ENCODE data around the gene CHST11.

CHST11 gene

DNA sequence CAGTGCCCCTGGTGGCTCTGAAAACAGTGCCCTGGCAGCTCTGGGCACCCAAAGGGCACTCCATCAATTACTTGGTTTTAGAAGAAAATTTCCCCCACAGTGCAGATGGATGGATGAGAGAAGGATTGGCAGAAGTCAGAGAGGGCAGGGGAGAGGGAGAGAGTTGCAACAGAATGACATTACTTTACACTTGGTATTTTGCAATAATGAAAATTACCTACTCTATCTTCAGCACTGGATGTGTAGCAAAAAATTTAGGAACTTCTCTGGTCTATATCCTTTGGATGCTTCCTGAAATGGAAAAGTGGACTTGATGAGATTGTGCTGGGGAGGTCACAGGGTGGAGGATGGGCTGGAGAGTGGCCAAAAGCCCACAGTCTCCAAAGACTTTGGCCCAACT lies 193.2 kb downstream of the CHST11 start:
- TF ChIP-seq, protein P1, sequence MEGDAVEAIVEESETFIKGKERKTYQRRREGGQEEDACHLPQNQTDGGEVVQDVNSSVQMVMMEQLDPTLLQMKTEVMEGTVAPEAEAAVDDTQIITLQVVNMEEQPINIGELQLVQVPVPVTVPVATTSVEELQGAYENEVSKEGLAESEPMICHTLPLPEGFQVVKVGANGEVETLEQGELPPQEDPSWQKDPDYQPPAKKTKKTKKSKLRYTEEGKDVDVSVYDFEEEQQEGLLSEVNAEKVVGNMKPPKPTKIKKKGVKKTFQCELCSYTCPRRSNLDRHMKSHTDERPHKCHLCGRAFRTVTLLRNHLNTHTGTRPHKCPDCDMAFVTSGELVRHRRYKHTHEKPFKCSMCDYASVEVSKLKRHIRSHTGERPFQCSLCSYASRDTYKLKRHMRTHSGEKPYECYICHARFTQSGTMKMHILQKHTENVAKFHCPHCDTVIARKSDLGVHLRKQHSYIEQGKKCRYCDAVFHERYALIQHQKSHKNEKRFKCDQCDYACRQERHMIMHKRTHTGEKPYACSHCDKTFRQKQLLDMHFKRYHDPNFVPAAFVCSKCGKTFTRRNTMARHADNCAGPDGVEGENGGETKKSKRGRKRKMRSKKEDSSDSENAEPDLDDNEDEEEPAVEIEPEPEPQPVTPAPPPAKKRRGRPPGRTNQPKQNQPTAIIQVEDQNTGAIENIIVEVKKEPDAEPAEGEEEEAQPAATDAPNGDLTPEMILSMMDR (IDR thresholded peaks at IDR 0.05), result no peak

DNA sequence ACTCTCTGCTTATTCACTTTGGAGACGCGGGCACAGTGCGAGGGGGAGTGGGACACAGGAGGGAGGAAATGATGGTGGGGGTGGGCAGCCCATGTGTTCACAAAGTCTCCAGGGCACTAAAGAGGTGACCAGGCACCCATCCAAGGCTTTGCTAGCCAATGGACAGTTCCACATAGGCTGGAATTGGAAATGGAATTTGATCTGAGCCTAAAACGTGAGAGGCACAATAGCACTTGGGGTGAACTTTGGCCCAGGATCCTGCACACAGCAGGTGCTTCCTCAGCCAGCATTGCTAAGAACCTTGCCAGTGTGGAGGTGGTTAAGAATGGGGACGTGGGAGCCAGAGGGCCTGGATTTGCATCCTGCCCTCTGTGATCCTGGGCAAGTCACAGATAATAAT lies 193.8 kb downstream of the CHST11 start:
- TF ChIP-seq, protein P1 (IDR thresholded peaks at IDR 0.05), result no peak

DNA sequence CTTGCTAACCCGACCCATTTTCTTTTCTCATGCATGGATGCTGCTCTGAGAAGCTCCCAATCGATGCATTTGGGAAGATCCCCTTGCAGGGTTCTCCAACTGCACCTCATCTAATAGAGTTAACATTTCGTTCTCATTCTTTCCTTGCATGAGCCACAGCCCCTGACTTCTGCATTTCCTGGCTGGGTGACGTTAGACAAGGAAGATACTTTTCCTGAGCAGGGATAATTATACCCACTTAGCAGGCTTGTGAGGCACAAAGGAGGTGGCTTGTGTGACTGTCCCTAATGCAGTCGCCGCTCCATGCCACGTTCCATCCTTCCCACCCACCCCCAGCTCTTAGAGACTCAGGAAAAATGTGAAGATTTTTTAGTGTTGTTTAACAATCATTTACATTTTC lies 195.1 kb downstream of the CHST11 start:
- TF ChIP-seq, protein P1 (IDR thresholded peaks at IDR 0.05), result no peak

DNA sequence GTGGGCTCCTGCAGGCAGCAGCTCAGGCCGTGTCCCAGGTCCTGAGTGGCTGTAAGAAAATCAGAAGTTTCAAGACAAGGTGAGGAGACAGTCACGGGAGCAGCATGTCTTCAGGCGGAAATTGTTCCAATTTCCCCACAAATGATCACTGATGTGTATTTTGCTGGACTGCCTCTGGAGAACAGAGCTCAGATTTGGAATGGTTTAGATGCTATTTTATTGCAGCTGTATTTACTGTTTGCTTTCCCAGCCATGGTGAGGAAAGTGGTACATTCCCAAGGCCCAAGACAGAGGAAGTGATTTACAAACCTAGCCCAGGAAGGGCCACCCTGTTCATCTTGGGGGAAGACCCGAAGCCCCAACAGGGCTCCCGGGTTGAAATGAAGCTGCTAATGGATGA lies 195.6 kb downstream of the CHST11 start:
- TF ChIP-seq, protein P1 (IDR thresholded peaks at IDR 0.05), result no peak

DNA sequence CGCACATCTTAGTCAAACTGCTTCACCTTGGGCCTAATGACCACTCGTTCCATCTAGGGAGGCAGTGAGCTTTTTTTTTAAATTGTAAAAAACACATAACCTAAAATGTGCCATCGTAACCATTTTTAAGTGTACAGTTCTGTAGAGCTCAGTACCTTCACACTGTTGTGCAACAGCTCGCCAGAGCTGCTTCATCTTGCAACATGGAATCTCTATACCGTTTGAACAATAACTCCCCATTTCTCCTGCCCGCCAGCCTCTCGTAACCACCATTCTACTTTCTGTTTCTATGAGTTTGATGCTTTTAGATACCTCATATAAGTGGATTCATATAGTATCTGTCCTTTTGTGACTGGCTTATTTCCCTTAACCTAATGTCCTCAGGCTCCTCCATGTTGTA lies 196.2 kb downstream of the CHST11 start:
- TF ChIP-seq, protein P1 (IDR thresholded peaks at IDR 0.05), result no peak

DNA sequence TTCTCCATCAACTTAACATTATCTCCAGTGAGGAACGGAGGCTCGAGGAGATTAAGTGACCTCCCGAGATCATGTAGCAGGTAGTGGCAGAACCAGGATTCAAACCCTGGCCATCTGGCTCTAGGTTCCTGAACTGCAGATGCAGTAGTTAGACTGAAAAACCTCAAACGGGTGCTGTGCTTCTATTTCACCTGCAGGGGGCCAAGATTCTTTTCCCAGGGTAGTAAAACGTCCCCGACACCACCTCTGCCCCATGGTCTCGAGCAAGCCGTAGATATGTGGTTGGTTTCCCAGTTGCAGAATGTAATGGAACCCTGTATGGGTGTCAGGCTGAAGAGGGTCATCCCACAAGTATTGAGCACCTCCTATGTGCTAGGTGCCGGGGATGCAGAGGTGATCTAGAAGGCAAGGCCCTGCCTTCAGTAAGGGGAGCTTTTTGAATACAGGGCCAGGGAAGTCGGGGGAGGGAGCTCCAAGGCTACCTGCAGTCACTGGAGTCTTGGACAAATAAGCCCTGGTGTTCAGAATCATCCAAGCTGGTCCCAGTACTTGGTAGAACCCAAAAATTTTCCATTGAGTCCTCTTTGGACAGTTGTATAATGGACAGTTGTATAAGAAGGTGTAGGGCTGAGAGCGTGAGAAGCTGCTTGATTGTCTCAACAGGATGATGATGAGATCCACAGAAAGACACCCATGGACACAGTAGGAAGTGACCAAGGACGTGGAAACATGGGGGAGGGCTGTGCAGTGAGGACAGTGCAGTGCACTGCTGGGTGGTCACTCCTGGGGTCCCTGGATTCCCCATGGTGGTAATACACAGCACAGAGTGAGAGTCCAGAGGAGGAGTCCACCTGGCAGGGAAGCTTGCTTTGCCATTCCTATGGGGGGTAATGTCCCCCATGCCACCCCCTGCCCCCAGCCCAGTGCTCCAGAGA lies 197.2 kb downstream of the CHST11 start:
- TF ChIP-seq, protein P1 (IDR thresholded peaks at IDR 0.05), result peak; percentile 28; the same call in 1 of the 2 replicates

DNA sequence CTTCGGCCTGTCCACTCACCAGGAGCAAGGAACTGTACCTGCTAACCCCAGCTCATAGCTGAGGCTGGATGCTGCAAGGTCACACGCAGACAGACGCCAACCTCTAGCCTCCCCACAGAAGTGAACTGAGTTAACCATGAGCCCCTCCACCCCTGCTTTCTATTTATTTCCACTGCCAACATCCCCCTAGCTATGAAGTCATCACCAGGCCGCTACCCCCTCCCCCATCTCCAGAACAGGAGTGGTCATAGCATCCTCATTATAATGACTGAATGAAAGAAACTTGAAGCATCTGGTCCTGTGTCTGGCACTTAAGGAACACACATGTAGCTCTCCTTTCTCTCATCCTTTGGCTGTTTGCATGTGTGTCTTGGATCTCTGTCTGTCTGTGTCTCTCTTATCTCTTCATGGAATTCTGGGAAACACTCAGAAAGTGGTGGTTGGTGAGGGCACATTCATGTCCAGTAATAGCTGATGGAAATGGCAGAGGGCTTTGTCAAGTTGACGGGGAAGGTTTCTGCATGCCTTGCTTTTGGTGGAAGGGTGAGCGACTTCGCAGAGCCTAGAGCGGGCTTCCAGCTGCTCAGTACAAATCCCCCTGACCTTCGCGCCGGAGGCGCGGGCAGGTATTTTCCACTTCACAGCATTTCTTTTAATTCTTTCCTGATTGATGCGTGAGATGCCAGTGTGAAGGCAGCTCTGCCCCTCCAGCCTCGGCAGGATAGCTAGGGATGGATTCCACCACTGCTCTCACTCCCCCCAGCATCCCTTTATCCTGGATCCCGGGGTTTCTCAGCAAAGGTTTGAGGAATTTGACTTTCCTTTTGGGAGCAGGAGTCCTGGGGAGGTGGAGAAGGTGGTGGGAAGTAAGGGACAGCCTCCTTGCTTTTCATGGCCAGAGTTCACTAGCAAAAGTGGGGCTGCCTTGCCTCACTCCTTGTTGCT lies 198.2 kb downstream of the CHST11 start:
- TF ChIP-seq, protein P1 (IDR thresholded peaks at IDR 0.05), result no peak
